Measurements from ENCODE around the gene TMC2.

TMC2 gene

DNA sequence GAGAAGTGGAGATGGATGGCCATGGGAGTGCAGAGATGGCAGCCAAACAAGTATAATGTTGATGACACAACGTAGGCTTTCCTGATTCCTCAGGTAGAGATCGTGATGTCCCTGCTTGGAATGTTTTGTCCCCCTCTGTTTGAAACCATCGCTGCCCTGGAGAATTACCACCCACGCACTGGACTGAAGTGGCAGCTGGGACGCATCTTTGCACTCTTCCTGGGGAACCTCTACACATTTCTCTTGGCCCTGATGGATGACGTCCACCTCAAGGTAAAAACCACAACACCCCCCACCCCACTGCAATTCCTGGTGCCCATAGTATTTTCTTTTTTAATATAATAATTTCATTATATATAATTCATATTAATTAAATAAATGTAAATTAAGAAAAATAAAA is 74.0 kb downstream of the TMC2 start:
- H3K36me3 ChIP-seq (ENCODE audit: control insufficient read depth, low read length) = no peaks in the 10 kb centered on the region
- H3K4me3 ChIP-seq (ENCODE audit: low read length) = no peak overlapping the region

DNA sequence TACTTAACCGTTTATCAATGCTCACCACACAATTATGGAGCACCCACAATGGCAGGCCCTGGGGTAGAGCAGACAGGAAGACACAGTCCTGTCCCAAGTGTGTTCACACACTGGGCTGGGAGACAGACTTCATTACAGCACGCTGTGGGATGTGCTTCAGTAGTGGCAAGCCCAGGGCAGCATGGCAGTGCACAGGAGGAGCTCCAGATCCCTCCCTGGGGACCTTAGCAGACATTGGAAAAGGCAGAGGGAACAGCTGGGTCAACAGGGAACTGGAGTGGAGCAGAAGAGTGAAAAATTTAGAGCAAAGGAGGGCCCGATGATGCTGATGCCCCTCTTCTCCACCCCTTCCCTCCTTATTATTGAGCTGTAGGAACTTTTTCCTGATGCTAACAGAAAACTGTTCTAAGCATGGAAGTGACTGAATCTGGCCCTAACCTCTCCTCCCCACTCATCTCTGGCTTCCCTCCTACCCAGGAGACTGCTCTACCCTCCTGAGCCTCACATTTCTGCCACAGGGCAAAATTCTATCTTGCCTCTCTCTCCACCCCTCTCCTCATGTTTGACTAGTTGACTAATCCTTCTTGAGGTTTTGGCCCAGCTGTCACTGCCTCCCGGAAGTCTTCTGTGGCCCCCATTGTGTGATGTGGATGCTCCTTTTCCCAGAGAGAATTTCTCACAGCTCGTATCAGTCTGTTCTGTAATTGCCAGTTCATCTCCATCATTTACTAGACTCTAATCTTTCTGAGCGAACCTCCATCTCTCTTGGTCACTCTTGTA is 74.8 kb downstream of the TMC2 start:
- Histone ChIP-seq H3K4me3 (ENCODE audit: low read length) (no peak overlapping the region), H3K36me3 (ENCODE audit: control insufficient read depth, low read length) (no peaks in the 10 kb centered on the region), H3K79me2 (ENCODE audit: control insufficient read depth, low read length) (no peaks in the 10 kb centered on the region), H4K20me1 (ENCODE audit: control insufficient read depth, insufficient read depth, low read depth, low read length) (no peaks in the 10 kb centered on the region), H3K4me1 (ENCODE audit: control insufficient read depth, low read length) (no peaks in the 10 kb centered on the region), H3K4me2 (ENCODE audit: low read length) (no peak overlapping the region), H3K27ac (ENCODE audit: low read depth, low read length) (no peak overlapping the region), H3K9me2 (replicated peaks; ENCODE audit: control insufficient read depth, low read length) (no peaks in the 10 kb centered on the region), H3K9me3 (ENCODE audit: control insufficient read depth, insufficient read depth, low read length) (no peaks in the 10 kb centered on the region), H3F3A (ENCODE audit: control insufficient read depth, insufficient read depth) (no peaks in the 10 kb centered on the region), H3K27me3 (ENCODE audit: control insufficient read depth, low read length) (peaks cover 14% of the 10 kb centered on the region)
- TF ChIP-seq, protein P1, sequence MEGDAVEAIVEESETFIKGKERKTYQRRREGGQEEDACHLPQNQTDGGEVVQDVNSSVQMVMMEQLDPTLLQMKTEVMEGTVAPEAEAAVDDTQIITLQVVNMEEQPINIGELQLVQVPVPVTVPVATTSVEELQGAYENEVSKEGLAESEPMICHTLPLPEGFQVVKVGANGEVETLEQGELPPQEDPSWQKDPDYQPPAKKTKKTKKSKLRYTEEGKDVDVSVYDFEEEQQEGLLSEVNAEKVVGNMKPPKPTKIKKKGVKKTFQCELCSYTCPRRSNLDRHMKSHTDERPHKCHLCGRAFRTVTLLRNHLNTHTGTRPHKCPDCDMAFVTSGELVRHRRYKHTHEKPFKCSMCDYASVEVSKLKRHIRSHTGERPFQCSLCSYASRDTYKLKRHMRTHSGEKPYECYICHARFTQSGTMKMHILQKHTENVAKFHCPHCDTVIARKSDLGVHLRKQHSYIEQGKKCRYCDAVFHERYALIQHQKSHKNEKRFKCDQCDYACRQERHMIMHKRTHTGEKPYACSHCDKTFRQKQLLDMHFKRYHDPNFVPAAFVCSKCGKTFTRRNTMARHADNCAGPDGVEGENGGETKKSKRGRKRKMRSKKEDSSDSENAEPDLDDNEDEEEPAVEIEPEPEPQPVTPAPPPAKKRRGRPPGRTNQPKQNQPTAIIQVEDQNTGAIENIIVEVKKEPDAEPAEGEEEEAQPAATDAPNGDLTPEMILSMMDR (IDR thresholded peaks at IDR 0.05; ENCODE audit: low read depth, low read length, poor library complexity, severe bottlenecking) = no peak
- no peak for TF ChIP-seq EZH2phosphoT487 (IDR thresholded peaks at IDR 0.05; ENCODE audit: borderline replicate concordance, low read length)

More for the DNA sequence above, 74.0 kb downstream of the TMC2 start:
- TF ChIP-seq EZH2phosphoT487 (IDR thresholded peaks at IDR 0.05; ENCODE audit: borderline replicate concordance, low read length) = no peak
- TF ChIP-seq, protein P1 (IDR thresholded peaks at IDR 0.05; ENCODE audit: low read depth, low read length, poor library complexity, severe bottlenecking) = no peak
- Histone ChIP-seq H3K4me1 (ENCODE audit: control insufficient read depth, low read length) (no peaks in the 10 kb centered on the region), H3K79me2 (ENCODE audit: control insufficient read depth, low read length) (no peaks in the 10 kb centered on the region), H3K27ac (ENCODE audit: low read depth, low read length) (no peak overlapping the region), H3K9me3 (ENCODE audit: control insufficient read depth, insufficient read depth, low read length) (no peaks in the 10 kb centered on the region), H3K9me2 (replicated peaks; ENCODE audit: control insufficient read depth, low read length) (no peaks in the 10 kb centered on the region), H3F3A (ENCODE audit: control insufficient read depth, insufficient read depth) (no peaks in the 10 kb centered on the region), H3K4me2 (ENCODE audit: low read length) (no peak overlapping the region), H4K20me1 (ENCODE audit: control insufficient read depth, insufficient read depth, low read depth, low read length) (no peaks in the 10 kb centered on the region), H3K27me3 (ENCODE audit: control insufficient read depth, low read length) (peaks cover 11% of the 10 kb centered on the region)

DNA sequence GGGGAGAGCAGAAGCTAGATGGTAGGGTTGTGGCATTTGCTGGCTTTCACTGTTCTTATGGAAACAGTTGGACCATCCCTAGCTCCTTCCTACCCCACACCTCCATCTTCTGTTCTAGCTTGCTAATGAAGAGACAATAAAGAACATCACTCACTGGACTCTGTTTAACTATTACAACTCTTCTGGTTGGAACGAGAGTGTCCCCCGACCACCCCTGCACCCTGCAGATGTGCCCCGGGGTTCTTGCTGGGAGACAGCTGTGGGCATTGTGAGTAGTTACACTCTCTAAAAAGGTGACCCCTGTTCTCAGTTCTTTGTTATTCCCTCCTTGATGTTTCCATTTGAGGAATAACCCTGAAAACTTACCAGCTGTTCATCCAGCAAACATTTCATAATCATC is 75.7 kb downstream of the TMC2 start:
- TF ChIP-seq, protein P1 (IDR thresholded peaks at IDR 0.05; ENCODE audit: low read depth, low read length, poor library complexity, severe bottlenecking) = no peak
- TF ChIP-seq EZH2phosphoT487 (IDR thresholded peaks at IDR 0.05; ENCODE audit: borderline replicate concordance, low read length) = no peak
- H3K27me3 ChIP-seq (ENCODE audit: control insufficient read depth, low read length) = peaks cover 17% of the 10 kb centered on the region
- H3K27ac ChIP-seq (ENCODE audit: low read depth, low read length) = no peak overlapping the region
- no peaks in the 10 kb centered on the region for H4K20me1 ChIP-seq (ENCODE audit: control insufficient read depth, insufficient read depth, low read depth, low read length)
- H3K4me3 ChIP-seq (ENCODE audit: low read length) = no peak overlapping the region
- H3F3A ChIP-seq (ENCODE audit: control insufficient read depth, insufficient read depth) = no peaks in the 10 kb centered on the region
- no peaks in the 10 kb centered on the region for H3K79me2 ChIP-seq (ENCODE audit: control insufficient read depth, low read length)
- peaks cover 1% of the 10 kb centered on the region for H3K4me1 ChIP-seq (ENCODE audit: control insufficient read depth, low read length)
- H3K9me2 ChIP-seq (replicated peaks; ENCODE audit: control insufficient read depth, low read length) = no peaks in the 10 kb centered on the region
- no peak overlapping the region for H3K4me2 ChIP-seq (ENCODE audit: low read length)
- H3K36me3 ChIP-seq (ENCODE audit: control insufficient read depth, low read length) = no peaks in the 10 kb centered on the region
- H3K9me3 ChIP-seq (ENCODE audit: control insufficient read depth, insufficient read depth, low read length) = no peaks in the 10 kb centered on the region
